Measurements from ENCODE around the gene GBA2.

DNA sequence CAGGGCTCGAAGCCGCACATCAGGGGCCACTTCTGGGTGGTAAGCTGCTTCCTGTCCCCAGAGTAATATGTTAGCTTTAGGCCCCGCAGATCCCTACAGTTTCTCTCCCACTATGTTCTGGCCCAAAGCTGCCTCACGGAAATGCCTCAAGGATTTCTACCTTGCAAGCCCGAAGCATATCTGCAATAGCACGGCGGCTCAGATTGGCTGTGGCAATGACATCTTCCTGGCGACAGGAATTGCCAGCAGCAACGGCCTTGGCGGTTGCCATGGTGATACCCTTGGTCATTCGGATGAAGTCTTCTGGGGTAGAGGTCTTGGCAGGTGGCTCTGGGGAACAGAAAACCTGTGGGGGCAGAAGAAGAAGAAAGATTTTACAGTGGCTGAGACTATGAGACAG lies 49.0 kb downstream of the GBA2 start:
- TF ChIP-seq, protein P1, sequence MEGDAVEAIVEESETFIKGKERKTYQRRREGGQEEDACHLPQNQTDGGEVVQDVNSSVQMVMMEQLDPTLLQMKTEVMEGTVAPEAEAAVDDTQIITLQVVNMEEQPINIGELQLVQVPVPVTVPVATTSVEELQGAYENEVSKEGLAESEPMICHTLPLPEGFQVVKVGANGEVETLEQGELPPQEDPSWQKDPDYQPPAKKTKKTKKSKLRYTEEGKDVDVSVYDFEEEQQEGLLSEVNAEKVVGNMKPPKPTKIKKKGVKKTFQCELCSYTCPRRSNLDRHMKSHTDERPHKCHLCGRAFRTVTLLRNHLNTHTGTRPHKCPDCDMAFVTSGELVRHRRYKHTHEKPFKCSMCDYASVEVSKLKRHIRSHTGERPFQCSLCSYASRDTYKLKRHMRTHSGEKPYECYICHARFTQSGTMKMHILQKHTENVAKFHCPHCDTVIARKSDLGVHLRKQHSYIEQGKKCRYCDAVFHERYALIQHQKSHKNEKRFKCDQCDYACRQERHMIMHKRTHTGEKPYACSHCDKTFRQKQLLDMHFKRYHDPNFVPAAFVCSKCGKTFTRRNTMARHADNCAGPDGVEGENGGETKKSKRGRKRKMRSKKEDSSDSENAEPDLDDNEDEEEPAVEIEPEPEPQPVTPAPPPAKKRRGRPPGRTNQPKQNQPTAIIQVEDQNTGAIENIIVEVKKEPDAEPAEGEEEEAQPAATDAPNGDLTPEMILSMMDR (conservative IDR thresholded peaks at IDR 0.05; ENCODE audit: low read depth in 2 of 2) = no peak
- no peak for TF ChIP-seq CREB1 (CRISPR knock-in tag; IDR thresholded peaks at IDR 0.05; ENCODE audit: low read depth)
- TF ChIP-seq JUNB (IDR thresholded peaks at IDR 0.05; ENCODE audit: unreplicated experiment) = no peak
- no peak for TF ChIP-seq POLR2AphosphoS5 (IDR thresholded peaks at IDR 0.05; ENCODE audit: low read depth)
- TF ChIP-seq EZH2 (IDR thresholded peaks at IDR 0.05; ENCODE audit: low read depth, unreplicated experiment) = no peak
- TF ChIP-seq, protein P2, sequence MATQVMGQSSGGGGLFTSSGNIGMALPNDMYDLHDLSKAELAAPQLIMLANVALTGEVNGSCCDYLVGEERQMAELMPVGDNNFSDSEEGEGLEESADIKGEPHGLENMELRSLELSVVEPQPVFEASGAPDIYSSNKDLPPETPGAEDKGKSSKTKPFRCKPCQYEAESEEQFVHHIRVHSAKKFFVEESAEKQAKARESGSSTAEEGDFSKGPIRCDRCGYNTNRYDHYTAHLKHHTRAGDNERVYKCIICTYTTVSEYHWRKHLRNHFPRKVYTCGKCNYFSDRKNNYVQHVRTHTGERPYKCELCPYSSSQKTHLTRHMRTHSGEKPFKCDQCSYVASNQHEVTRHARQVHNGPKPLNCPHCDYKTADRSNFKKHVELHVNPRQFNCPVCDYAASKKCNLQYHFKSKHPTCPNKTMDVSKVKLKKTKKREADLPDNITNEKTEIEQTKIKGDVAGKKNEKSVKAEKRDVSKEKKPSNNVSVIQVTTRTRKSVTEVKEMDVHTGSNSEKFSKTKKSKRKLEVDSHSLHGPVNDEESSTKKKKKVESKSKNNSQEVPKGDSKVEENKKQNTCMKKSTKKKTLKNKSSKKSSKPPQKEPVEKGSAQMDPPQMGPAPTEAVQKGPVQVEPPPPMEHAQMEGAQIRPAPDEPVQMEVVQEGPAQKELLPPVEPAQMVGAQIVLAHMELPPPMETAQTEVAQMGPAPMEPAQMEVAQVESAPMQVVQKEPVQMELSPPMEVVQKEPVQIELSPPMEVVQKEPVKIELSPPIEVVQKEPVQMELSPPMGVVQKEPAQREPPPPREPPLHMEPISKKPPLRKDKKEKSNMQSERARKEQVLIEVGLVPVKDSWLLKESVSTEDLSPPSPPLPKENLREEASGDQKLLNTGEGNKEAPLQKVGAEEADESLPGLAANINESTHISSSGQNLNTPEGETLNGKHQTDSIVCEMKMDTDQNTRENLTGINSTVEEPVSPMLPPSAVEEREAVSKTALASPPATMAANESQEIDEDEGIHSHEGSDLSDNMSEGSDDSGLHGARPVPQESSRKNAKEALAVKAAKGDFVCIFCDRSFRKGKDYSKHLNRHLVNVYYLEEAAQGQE (IDR thresholded peaks at IDR 0.05; ENCODE audit: unreplicated experiment) = no peak
- TF ChIP-seq ZNF331 (CRISPR knock-in tag; IDR thresholded peaks at IDR 0.05; ENCODE audit: low read depth) = no peak
- TF ChIP-seq NANOG (IDR thresholded peaks at IDR 0.05; ENCODE audit: borderline replicate concordance) = no peak
- TF ChIP-seq EZH2phosphoT487 (IDR thresholded peaks at IDR 0.05; ENCODE audit: unreplicated experiment) = no peak
- TF ChIP-seq, protein P3, sequence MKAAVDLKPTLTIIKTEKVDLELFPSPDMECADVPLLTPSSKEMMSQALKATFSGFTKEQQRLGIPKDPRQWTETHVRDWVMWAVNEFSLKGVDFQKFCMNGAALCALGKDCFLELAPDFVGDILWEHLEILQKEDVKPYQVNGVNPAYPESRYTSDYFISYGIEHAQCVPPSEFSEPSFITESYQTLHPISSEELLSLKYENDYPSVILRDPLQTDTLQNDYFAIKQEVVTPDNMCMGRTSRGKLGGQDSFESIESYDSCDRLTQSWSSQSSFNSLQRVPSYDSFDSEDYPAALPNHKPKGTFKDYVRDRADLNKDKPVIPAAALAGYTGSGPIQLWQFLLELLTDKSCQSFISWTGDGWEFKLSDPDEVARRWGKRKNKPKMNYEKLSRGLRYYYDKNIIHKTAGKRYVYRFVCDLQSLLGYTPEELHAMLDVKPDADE (IDR thresholded peaks at IDR 0.05) = no peak
- no peak for TF ChIP-seq ZNF114 (CRISPR knock-in tag; IDR thresholded peaks at IDR 0.05)

Measured in GM23338 (cell line).